ENCODE measurements around the gene HAGH.

Gene HAGH

DNA sequence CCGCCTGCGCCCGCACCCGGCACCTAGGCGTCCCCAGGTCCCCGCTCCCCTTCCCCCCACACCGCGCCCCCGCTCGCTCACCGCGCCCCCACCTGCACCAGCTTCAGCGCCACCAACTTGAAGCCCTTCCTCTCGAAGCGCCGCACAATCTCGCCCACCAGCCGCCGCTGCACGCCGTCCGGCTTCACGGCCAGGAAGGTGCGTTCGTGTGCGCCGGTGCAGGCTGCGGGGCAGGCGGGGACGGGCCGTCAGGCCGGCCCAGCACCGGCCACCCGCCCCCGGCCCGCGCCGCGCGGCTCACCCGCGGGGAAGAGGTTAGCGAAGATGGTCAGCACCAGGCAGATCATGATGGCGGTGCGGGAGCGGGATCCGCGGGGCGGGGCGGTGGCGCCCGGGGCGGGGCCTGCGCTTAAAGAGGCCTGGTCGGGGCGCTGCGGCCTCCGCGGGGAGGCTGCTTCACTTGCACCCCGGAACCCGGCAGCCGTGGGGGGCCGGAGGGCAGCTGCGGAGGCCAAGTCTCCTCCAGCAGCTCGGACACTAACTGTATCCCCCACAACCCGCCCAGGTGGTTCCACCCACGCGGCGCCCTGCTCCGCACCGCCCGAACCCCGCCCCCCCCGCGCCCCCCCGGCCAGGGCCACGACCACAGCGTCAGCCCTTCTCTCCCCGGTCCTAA lies 55.3 kb downstream of the HAGH start, which contains the start of gene NME3:
NME3 (minus strand) TSS at position 356 of the 676 bp plus-strand sequence; CDS start at position 347, 9 bp downstream.
- H3K4me3 ChIP-seq (ENCODE audit: low read depth, low read length) = peak within 1 kb of the TSS; percentile 87

GRCh38 chr16:1770328-1771187 lies 56.1 kb downstream of the HAGH start:
- TF ChIP-seq CTCF (IDR thresholded peaks at IDR 0.05; ENCODE audit: low read depth, low read length) = no peak
- peak overlapping the region; percentile 87 for H3K4me3 ChIP-seq (ENCODE audit: low read depth, low read length)

More for the DNA sequence above, 55.3 kb downstream of the HAGH start, which contains the start of gene NME3:
- no peak for TF ChIP-seq CTCF (IDR thresholded peaks at IDR 0.05; ENCODE audit: low read depth, low read length)

DNA sequence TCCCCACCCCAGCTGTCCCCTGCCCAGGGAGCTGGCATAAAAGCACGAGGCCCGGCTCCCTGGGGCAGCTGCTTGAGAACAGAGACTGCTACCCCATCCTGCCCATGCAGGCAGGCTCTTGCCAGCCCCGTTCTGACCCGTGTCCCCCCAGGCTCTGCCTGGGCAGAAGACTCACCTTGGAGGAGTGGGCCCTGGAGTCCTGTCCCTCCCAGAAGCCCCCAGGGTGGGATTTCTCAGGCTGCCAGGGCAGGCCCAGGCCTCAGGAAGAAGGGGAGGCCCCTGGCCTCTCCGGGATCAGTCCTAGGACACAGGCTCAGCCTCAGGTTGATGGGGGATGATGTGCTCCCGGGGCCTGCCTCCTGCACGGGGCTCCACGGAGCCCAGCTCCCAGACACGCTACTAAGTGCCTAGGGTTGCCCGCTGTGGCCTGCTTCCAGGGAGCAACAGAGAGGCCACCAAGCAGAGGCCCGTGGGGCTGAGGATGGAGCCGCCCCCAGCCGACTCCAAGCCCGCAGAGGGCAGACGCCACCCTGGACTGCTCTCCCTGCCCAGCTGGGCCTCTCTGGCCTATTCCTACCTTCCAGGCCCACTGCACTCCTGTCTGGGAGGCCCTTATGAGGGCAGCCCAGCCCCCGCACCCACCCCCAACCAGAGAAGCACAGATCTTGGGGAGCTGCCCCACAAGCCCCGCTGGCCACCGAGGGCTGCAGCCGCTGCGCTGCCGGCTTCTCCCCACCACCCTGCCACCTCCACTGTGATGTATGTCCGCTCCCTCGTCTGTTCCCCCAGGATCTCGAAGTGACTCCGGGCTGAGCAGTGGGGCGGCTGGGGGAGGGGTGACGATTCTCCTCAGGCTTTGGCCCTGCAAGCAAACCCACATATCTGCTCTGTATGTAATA lies 57.0 kb downstream of the HAGH start:
- H3K4me3 ChIP-seq (ENCODE audit: low read depth, low read length) = no peak overlapping the region
- TF ChIP-seq CTCF (IDR thresholded peaks at IDR 0.05; ENCODE audit: low read depth, low read length) = no peak

DNA sequence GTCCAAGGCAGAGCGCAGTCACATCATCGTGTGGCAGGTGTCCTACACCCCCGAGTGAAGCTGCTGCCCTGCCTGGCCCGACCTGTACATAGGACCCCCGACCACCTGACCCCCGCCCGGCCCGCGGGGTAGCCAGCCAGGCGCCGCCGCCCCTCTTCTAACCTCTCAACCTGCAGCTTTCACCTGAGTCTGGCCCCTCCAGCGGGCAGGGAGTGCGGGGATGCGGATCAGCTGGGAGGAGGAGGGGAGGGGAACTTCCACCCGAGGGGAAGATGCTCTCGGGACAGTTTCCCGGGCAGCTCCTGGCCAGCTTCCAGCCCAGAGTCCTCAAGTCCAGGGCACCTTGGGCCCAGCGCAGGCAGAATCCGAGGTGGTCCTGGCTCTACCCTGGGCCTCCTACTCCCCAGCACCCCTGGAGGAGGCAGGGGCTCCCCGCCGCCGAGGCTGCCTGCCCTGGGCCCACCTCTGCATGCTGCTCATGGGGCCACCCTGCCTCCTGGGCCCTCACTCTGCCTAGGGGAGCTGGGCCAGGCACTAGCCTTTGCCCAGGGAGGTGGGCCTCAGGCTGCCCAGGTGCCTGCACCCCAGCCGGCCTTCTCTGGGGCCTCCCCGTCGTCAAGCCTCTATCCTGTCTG lies 57.7 kb downstream of the HAGH start:
- no peak for TF ChIP-seq CTCF (IDR thresholded peaks at IDR 0.05; ENCODE audit: low read depth, low read length)
- H3K4me3 ChIP-seq (ENCODE audit: low read depth, low read length) = no peak overlapping the region

GRCh38 chr16:1768061-1768766 lies 58.4 kb downstream of the HAGH start:
- no peak for TF ChIP-seq CTCF (IDR thresholded peaks at IDR 0.05; ENCODE audit: low read depth, low read length)
- H3K4me3 ChIP-seq (ENCODE audit: low read depth, low read length) = no peak overlapping the region

Measured in WI38 (cell line).